ENCODE measurements around the gene NOP56.

- TF ChIP-seq SMC3 (IDR thresholded peaks at IDR 0.05) (no peak), POLR2A (IDR thresholded peaks at IDR 0.05; ENCODE audit: low read length) (no peak), PHF8 (IDR thresholded peaks at IDR 0.05; ENCODE audit: borderline replicate concordance, low read depth) (no peak), RAD21 (conservative IDR thresholded peaks at IDR 0.05 in 1 of 2, IDR thresholded peaks at IDR 0.05 in 1 of 2) (no peak), EP300 (IDR thresholded peaks at IDR 0.05) (no peak), NR3C1 (IDR thresholded peaks at IDR 0.05) (no peak), BHLHE40 (IDR thresholded peaks at IDR 0.05; ENCODE audit: low read depth, low read length) (no peak), CHD2 (IDR thresholded peaks at IDR 0.05; ENCODE audit: low read length, partially characterized antibody) (no peak), MAZ (IDR thresholded peaks at IDR 0.05; ENCODE audit: borderline replicate concordance, low read depth, low read length) (no peak), JUN (IDR thresholded peaks at IDR 0.05) (no peak), ESRRA (IDR thresholded peaks at IDR 0.05; ENCODE audit: borderline replicate concordance, low read length) (no peak), RNF2 (IDR thresholded peaks at IDR 0.05; ENCODE audit: borderline replicate concordance, low read depth) (no peak)
- TF ChIP-seq, protein P1, sequence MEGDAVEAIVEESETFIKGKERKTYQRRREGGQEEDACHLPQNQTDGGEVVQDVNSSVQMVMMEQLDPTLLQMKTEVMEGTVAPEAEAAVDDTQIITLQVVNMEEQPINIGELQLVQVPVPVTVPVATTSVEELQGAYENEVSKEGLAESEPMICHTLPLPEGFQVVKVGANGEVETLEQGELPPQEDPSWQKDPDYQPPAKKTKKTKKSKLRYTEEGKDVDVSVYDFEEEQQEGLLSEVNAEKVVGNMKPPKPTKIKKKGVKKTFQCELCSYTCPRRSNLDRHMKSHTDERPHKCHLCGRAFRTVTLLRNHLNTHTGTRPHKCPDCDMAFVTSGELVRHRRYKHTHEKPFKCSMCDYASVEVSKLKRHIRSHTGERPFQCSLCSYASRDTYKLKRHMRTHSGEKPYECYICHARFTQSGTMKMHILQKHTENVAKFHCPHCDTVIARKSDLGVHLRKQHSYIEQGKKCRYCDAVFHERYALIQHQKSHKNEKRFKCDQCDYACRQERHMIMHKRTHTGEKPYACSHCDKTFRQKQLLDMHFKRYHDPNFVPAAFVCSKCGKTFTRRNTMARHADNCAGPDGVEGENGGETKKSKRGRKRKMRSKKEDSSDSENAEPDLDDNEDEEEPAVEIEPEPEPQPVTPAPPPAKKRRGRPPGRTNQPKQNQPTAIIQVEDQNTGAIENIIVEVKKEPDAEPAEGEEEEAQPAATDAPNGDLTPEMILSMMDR (IDR thresholded peaks at IDR 0.05): no peak
Measured at GRCh38 chr20:2690213-2690612, 37.8 kb downstream of the NOP56 start.

Data from A549 (cell line).